K562 (cell line): Measurements from ENCODE around the gene DDX60. TPM values are rescaled to one million over a fixed set of nuclear protein-coding genes. Genes with fewer than 3 reads are reported as not detected.

Experiments
- CHAMP1 ChIP-seq: fragments of 450-650 bp; IDR thresholded peaks from 2 replicates; pipeline ENCODE4 v1.6.1; 2016; ENCODE audit warnings: mild to moderate bottlenecking
- ESRRB ChIP-seq: fragments of 250-450 bp; sonication (Bioruptor Pico); IDR thresholded peaks from 2 replicates; pipeline ENCODE4 v1.5.0; 2020; ENCODE audit warnings: mild to moderate bottlenecking, moderate library complexity, borderline replicate concordance
- KDM1A ChIP-seq, 2 experiments: fragments of 450-650 bp; IDR thresholded peaks; 2 replicates each; pipeline ENCODE4 v1.6.1; 2016; ENCODE audit warnings: mild to moderate bottlenecking in 2 of 2
- MECOM ChIP-seq: fragments of 250-450 bp; sonication (Bioruptor Pico); IDR thresholded peaks from 2 replicates; pipeline ENCODE4 v1.8.0; 2022; ENCODE audit warnings: inconsistent platforms
- MTF1 ChIP-seq: fragments of 250-450 bp; sonication (Bioruptor Pico); IDR thresholded peaks from 2 replicates; pipeline ENCODE4 v1.9.0; 2021; ENCODE audit warnings: moderate library complexity, mild to moderate bottlenecking, inconsistent platforms, borderline replicate concordance
- NR3C1 ChIP-seq: sonication (generic); formaldehyde crosslinking; IDR thresholded peaks from 2 replicates; pipeline ENCODE4 v1.8.1; 2022; ENCODE audit warnings: missing genetic modification reagents
- TBP ChIP-seq: optimal IDR thresholded peaks from 2 replicates; pipeline ENCODE3; 2011; ENCODE audit warnings: low read depth, low read length, improper control_type of control experiment
- ZNF143 ChIP-seq: sonication (generic); formaldehyde crosslinking; IDR thresholded peaks from 2 replicates; pipeline ENCODE4 v1.9.0; 2022; ENCODE audit warnings: mild to moderate bottlenecking, missing genetic modification reagents
- ZNF347 ChIP-seq: fragments of 450-650 bp; formaldehyde crosslinking; IDR thresholded peaks from 2 replicates; pipeline ENCODE4 v1.4.0; 2020; ENCODE audit warnings: low read depth, mild to moderate bottlenecking, moderate library complexity
- ZNF764 ChIP-seq: fragments of 250-450 bp; sonication (Bioruptor Pico); IDR thresholded peaks from 2 replicates; pipeline ENCODE4 v1.4.0; 2020; ENCODE audit warnings: low read depth, mild to moderate bottlenecking, moderate library complexity
- polyA plus RNA-seq, 8 experiments: library from polyadenylated mRNA; depleted of rRNA in 4 of 8; stranded (reverse) in 5 of 8; unstranded in 3 of 8; fragments of >200 nt; fragmentation: Nextera tagmentation in 2 of 8; fragmentation: Illumina TruSeq in 1 of 8; extraction: Ambion mirVana in 2 of 8; extraction: Trizol in 1 of 8; gene quantifications; 2 replicates each; pipeline versions ENCODE4 v1.2.1 to v1.2.3, GENCODE V29; 2011 to 2014; ENCODE audit warnings: inconsistent platforms in 1 of 8, missing spikeins in 1 of 8
- total RNA-seq, 7 experiments: library from RNA; depleted of rRNA in 6 of 7; stranded (reverse); fragments of >200 nt in 6 of 7; fragmentation: Illumina TruSeq in 2 of 7; extraction: Trizol in 2 of 7; gene quantifications; 2 replicates each; pipeline versions ENCODE4 v1.2.1 to v1.2.3, GENCODE V29; 2011 to 2021; ENCODE audit warnings: low replicate concordance in 1 of 7
- TF ChIP-seq, protein P1 (sequence below): fragments of 450-650 bp; IDR thresholded peaks from 2 replicates; pipeline ENCODE4 v1.6.1; 2016; ENCODE audit warnings: low read depth

Gene DDX60
- total and polyA plus RNA-seq, 9 of the 15 experiments (the other 6 are each of a cell fraction or from before 2014, with no cell fraction given), result 0.06 to 0.25 (median 0.13) TPM

DNA sequence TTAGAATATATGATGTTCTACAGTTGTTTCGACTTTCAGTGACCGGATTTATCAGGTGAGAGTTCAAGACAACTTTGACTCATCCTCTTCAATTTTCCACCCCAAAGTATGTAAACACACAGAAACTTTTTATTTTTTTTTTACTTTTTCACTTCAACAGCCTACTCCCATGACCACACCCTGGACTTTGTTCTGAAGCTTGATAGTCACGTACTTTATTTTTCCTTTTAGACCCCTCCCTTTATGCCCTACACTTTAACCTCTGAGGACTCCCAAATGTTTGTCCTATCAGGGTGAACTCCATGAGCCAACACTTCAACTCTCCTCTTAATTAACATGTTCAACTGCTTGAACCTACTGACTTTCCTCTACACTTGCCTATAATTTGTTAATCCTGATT, 2.5 kb upstream of the DDX60 start (continued):
- TF ChIP-seq, protein P1, sequence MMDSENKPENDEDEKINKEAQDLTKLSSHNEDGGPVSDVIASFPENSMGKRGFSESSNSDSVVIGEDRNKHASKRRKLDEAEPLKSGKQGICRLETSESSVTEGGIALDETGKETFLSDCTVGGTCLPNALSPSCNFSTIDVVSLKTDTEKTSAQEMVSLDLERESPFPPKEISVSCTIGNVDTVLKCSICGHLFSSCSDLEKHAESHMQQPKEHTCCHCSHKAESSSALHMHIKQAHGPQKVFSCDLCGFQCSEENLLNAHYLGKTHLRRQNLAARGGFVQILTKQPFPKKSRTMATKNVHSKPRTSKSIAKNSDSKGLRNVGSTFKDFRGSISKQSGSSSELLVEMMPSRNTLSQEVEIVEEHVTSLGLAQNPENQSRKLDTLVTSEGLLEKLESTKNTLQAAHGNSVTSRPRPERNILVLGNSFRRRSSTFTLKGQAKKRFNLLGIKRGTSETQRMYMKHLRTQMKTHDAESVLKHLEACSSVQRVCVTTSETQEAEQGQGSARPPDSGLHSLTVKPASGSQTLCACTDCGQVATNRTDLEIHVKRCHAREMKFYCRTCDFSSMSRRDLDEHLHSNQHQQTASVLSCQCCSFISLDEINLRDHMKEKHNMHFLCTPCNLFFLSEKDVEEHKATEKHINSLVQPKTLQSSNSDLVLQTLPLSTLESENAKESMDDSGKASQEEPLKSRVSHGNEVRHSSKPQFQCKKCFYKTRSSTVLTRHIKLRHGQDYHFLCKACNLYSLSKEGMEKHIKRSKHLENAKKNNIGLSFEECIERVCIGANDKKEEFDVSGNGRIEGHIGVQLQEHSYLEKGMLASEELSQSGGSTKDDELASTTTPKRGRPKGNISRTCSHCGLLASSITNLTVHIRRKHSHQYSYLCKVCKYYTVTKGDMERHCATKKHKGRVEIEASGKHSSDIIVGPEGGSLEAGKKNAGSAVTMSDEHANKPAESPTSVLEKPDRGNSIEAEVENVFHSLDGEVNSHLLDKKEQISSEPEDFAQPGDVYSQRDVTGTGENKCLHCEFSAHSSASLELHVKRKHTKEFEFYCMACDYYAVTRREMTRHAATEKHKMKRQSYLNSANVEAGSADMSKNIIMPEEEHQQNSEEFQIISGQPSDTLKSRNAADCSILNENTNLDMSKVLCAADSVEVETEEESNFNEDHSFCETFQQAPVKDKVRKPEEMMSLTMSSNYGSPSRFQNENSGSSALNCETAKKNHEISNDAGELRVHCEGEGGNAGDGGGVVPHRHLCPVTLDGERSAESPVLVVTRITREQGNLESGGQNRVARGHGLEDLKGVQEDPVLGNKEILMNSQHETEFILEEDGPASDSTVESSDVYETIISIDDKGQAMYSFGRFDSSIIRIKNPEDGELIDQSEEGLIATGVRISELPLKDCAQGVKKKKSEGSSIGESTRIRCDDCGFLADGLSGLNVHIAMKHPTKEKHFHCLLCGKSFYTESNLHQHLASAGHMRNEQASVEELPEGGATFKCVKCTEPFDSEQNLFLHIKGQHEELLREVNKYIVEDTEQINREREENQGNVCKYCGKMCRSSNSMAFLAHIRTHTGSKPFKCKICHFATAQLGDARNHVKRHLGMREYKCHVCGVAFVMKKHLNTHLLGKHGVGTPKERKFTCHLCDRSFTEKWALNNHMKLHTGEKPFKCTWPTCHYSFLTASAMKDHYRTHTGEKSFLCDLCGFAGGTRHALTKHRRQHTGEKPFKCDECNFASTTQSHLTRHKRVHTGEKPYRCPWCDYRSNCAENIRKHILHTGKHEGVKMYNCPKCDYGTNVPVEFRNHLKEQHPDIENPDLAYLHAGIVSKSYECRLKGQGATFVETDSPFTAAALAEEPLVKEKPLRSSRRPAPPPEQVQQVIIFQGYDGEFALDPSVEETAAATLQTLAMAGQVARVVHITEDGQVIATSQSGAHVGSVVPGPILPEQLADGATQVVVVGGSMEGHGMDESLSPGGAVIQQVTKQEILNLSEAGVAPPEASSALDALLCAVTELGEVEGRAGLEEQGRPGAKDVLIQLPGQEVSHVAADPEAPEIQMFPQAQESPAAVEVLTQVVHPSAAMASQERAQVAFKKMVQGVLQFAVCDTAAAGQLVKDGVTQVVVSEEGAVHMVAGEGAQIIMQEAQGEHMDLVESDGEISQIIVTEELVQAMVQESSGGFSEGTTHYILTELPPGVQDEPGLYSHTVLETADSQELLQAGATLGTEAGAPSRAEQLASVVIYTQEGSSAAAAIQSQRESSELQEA, result no peak
- TF ChIP-seq ESRRB (CRISPR knock-in tag), result no peak
- no peak for TF ChIP-seq MTF1 (CRISPR knock-in tag)
- TF ChIP-seq MECOM, result no peak
- no peak for TF ChIP-seq ZNF764
- TF ChIP-seq NR3C1, result no peak
- no peak for TF ChIP-seq ZNF347 (CRISPR knock-in tag)
- no peak for TF ChIP-seq KDM1A (IDR thresholded peaks at IDR 0.05)
- no peak for TF ChIP-seq CHAMP1
- no peak for TF ChIP-seq TBP
- TF ChIP-seq ZNF143 (CRISPR knock-in tag), result no peak
- TF ChIP-seq, all 486 proteins: peak for 0
